PFSK-1 (cell line): ENCODE measurements around the gene ONECUT3.

Experiments
- POLR2AphosphoS5 ChIP-seq: IDR thresholded peaks from 2 replicates; pipeline ENCODE4 v1.6.1; 2012; ENCODE audit warnings: low read depth, mild to moderate bottlenecking, control low read depth, low read length, moderate library complexity
- SIN3A ChIP-seq: IDR thresholded peaks from 2 replicates; pipeline ENCODE4 v1.6.1; 2012; ENCODE audit warnings: mild to moderate bottlenecking, low read length, moderate library complexity, borderline replicate concordance; ENCODE audit not compliant: insufficient read depth

- TF ChIP-seq POLR2AphosphoS5: no peak
- TF ChIP-seq SIN3A: no peak
Observed at GRCh38 chr19:1805401-1806183, 52.3 kb downstream of the ONECUT3 start.
